Gastroesophageal sphincter (tissue), 3 donors: Measurements from ENCODE around the gene HACL1.

Experiments
- POLR2A ChIP-seq, 2 donors: fragments of 450-650 bp; IDR thresholded peaks; one replicate each; pipeline ENCODE4 v1.6.1; 2017; ENCODE audit warnings: antibody characterized with exemption in 2 of 2, mild to moderate bottlenecking in 2 of 2, moderate library complexity in 1 of 2
- POLR2AphosphoS5 ChIP-seq: sonication (generic); formaldehyde crosslinking; IDR thresholded peaks from one replicate; pipeline ENCODE4 v1.6.1; 2017; ENCODE audit warnings: antibody characterized with exemption
- TF ChIP-seq, protein P1 (sequence below), 4 experiments: fragments of 200-600 bp in 2 of 4; fragments of 450-650 bp in 2 of 4; sonication (generic) in 1 of 4; IDR thresholded peaks; one replicate each; pipeline ENCODE4 v1.5.1; 2017 to 2019; ENCODE audit warnings: antibody characterized with exemption in 4 of 4, mild to moderate bottlenecking in 2 of 4, moderate library complexity in 2 of 4

DNA sequence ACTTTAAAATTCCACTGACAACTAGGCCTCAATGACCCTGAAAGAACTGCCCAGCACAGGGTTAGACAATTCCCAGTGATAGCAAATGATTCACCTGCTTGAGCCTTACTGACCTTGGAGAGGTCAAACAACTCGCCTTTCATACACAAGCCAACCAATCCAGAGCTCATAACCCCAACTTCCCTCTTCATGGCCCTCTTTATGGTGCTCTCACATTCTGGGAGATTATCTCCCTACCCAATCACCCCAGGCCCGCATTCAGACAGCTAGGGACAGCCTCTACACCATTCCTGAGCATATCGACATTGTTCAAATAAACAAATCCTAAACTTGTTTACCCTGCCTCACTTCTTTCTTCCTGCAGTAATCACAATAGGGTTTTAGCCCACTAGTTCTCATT, 47.6 kb downstream of the HACL1 start:
- TF ChIP-seq, protein P1, sequence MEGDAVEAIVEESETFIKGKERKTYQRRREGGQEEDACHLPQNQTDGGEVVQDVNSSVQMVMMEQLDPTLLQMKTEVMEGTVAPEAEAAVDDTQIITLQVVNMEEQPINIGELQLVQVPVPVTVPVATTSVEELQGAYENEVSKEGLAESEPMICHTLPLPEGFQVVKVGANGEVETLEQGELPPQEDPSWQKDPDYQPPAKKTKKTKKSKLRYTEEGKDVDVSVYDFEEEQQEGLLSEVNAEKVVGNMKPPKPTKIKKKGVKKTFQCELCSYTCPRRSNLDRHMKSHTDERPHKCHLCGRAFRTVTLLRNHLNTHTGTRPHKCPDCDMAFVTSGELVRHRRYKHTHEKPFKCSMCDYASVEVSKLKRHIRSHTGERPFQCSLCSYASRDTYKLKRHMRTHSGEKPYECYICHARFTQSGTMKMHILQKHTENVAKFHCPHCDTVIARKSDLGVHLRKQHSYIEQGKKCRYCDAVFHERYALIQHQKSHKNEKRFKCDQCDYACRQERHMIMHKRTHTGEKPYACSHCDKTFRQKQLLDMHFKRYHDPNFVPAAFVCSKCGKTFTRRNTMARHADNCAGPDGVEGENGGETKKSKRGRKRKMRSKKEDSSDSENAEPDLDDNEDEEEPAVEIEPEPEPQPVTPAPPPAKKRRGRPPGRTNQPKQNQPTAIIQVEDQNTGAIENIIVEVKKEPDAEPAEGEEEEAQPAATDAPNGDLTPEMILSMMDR (IDR thresholded peaks at IDR 0.05): no peak
- TF ChIP-seq POLR2AphosphoS5 (no peak), POLR2A (IDR thresholded peaks at IDR 0.05) (no peak)
